ENCODE data around the gene TMEM273. TPM values are rescaled to one million over a fixed set of nuclear protein-coding genes. Genes with fewer than 3 reads are reported as not detected.

TMEM273 gene
- total RNA-seq, 1 donor from 2014 or later: 48.5 TPM

- intact Hi-C loops (cut with DNase I): no loop called here
- Histone ChIP-seq H3K36me3 (no peaks in the 10 kb centered on the region), H3K27ac (no peak overlapping the region), H3K27me3 (ENCODE audit: low read depth) (peaks cover 2% of the 10 kb centered on the region), H3K4me3 (no peak overlapping the region), H3K9me3 (no peaks in the 10 kb centered on the region), H3K4me1 (no peaks in the 10 kb centered on the region)
- DNase-seq (no peak), ATAC-seq (no peak)
- no peak for TF ChIP-seq CTCF (IDR thresholded peaks at IDR 0.05)
Observed at GRCh38 chr10:49120911-49121310, 67.3 kb downstream of the TMEM273 start.

GRCh38 chr10:49119746-49120145 is 68.4 kb downstream of the TMEM273 start:
- TF ChIP-seq CTCF (IDR thresholded peaks at IDR 0.05): no peak
- no peak overlapping the region for H3K4me3 ChIP-seq

GRCh38 chr10:49118430-49119074 is 69.6 kb downstream of the TMEM273 start:
- DNase-seq (no peak), ATAC-seq (no peak)
- H3K4me3 ChIP-seq: no peak overlapping the region
- no peak overlapping the region for H3K27ac ChIP-seq
- no peak for TF ChIP-seq CTCF (IDR thresholded peaks at IDR 0.05)
- H3K27me3 ChIP-seq (ENCODE audit: low read depth): peaks cover 8% of the 10 kb centered on the region
- H3K9me3 ChIP-seq: no peaks in the 10 kb centered on the region
- peaks cover 11% of the 10 kb centered on the region for H3K4me1 ChIP-seq
- no peaks in the 10 kb centered on the region for H3K36me3 ChIP-seq
- intact Hi-C loops (cut with DNase I): no loop called here

More at GRCh38 chr10:49119746-49120145, 68.4 kb downstream of the TMEM273 start:
- Histone ChIP-seq H3K36me3 (no peaks in the 10 kb centered on the region), H3K9me3 (no peaks in the 10 kb centered on the region), H3K4me1 (peaks cover 2% of the 10 kb centered on the region), H3K27ac (no peak overlapping the region), H3K27me3 (ENCODE audit: low read depth) (peaks cover 8% of the 10 kb centered on the region)
- intact Hi-C loops (cut with DNase I): no loop called here
- DNase-seq: no peak
- no peak for ATAC-seq

GRCh38 chr10:49117376-49118070 is 70.7 kb downstream of the TMEM273 start:
- no peaks in the 10 kb centered on the region for H3K9me3 ChIP-seq
- no peak for TF ChIP-seq CTCF (IDR thresholded peaks at IDR 0.05)
- intact Hi-C loops (cut with DNase I): no loop called here
- peaks cover 11% of the 10 kb centered on the region for H3K4me1 ChIP-seq
- no peak overlapping the region for H3K27ac ChIP-seq
- ATAC-seq (no peak), DNase-seq (no peak)
- no peaks in the 10 kb centered on the region for H3K36me3 ChIP-seq
- peaks cover 8% of the 10 kb centered on the region for H3K27me3 ChIP-seq (ENCODE audit: low read depth)
- H3K4me3 ChIP-seq: no peak overlapping the region

GRCh38 chr10:49116509-49117375 is 71.4 kb downstream of the TMEM273 start:
- Histone ChIP-seq H3K9me3 (no peaks in the 10 kb centered on the region), H3K36me3 (no peaks in the 10 kb centered on the region), H3K4me1 (peaks cover 16% of the 10 kb centered on the region), H3K27me3 (ENCODE audit: low read depth) (peaks cover 8% of the 10 kb centered on the region), H3K4me3 (no peak overlapping the region), H3K27ac (no peak overlapping the region)
- TF ChIP-seq CTCF (IDR thresholded peaks at IDR 0.05): no peak
- intact Hi-C loops (cut with DNase I): no loop called here
- ATAC-seq (peak in 1 of 2 donors; percentile 17), DNase-seq (no peak)
